Ammon's horn (tissue), 1 donor: Measurements from ENCODE around the gene RAB10.

Source experiments
- DNase-seq: peaks from one replicate; pipeline ENCODE4 v3.0.0-alpha.2; 2016; ENCODE audit warnings: low spot score

Gene RAB10

GRCh38 chr2:26179446-26179913 lies 145.6 kb downstream of the RAB10 start:
- DNase-seq = peak; percentile 56

DNA sequence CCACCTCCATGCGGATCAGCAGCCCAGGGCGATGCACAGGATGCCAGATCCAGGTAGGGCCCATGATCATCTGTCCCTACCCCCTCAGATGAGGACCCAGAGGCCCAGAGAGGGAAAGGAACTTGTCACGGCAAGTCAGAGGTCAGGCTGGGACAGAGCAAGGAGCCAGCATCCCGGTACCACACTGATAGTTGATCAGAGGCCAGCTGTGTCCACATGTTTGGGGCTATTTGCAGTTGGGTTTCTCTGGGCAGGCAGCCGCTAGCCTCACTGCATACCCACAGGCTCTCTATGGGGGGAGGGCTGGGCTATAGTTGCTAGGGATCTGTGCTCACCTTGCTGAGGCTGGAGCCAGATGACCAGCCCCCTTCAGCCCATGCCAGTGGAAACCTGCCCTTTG lies 148.6 kb downstream of the RAB10 start:
- DNase-seq = no peak

DNA sequence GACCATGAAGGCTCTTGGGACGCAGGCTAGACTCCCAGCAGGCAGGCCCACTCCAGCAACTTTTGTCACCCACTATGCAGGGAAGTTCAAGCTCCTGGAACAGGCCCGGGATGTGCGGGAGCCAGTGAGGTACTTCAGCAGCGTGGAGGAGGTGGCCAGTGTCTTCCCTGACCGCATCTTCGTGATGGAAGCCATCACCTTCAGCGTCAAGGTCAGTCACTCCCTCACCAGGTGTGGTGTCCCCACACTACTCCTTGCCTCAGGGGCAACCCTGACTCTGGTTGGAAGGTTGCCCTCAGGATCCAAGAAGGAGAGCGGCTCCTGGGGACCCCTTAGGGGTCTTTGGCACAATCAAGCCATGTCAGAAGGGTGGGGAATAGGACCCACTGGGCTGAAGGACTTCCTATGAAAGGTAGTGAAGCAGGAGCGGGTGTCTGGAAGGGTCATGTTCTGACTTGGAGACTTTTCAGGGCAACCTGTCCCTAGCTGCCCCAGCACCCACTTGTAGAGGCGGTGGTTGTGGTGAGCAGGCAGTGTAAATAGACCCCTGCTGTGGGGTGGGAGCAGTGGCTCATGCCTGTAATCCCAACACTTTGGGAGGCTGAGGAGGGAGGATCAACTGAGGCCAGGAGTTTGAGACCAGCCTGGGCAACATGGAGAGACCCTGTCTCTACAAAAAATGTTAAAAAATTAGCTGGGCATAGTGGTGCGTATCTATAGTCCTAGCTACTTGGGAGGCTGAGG lies 149.2 kb downstream of the RAB10 start:
- no peak for DNase-seq

GRCh38 chr2:26184121-26184520 lies 150.2 kb downstream of the RAB10 start:
- DNase-seq = no peak

GRCh38 chr2:26184555-26185303 lies 150.8 kb downstream of the RAB10 start:
- no peak for DNase-seq

DNA sequence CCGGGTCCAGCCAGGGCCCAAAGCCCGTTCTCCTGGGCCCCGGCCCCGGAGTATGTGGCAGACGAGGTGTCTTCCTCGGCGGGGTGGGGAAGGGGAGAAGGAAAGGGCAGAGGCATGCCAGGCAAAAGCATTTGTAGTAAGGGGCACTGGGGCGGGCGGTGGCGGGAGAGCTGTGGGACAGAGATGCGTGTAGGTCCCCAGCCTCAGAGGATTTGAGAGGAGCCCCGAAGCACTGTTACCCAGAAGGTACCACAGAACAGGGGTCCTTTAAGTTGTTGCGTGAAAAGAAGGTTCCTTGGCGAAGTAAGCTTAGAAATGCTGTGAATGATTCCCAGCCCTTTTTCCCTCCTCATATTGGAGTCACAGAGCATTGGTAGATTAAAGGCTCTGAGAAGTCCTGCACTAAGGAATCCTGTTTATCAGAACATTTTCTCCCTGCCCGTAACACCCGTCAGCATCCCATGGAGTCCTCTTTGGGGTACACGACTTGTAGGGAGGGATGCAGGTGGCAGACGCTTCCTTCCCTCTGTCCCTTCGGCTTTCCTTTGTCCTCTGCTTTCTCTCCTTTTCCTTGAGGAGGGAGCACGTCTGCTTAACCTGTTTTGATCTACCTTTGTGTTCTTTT lies 151.5 kb downstream of the RAB10 start:
- no peak for DNase-seq

- no peak for DNase-seq
Observed at GRCh38 chr2:26185954-26186770, 152.3 kb downstream of the RAB10 start.
